H1 (cell line): Measurements from ENCODE around the gene ACY1. TPM values are rescaled to one million over a fixed set of nuclear protein-coding genes. Genes with fewer than 3 reads are reported as not detected.

Experiments used
- CTCF ChIA-PET: fragments of 300-600 bp; sonication (Branson Sonifier 250); formaldehyde crosslinking; loops from one replicate; lab custom pipeline; 2021; ENCODE audit not compliant: partially characterized antibody; lab: Charles Lee
- POLR2A ChIA-PET: fragments of 300-600 bp; sonication (Branson Sonifier 250); formaldehyde crosslinking; loops from one replicate; lab custom pipeline; 2021; ENCODE audit warnings: inconsistent platforms; ENCODE audit not compliant: partially characterized antibody; lab: Charles Lee
- DNase-seq, 2 experiments: peaks; one replicate each; pipeline versions ENCODE4 v3.0.0 to v3.0.0-alpha.2; 2010 to 2022; ENCODE audit warnings: low spot score in 2 of 2, low read depth in 1 of 2, mixed read lengths in 1 of 2
- FAIRE-seq: peaks from 2 replicates; lab custom pipeline; 2011; peaks lifted over from hg19 to GRCh38; lab: Jason Lieb, UNC
- H2AFZ ChIP-seq: 2 replicates; pipeline ENCODE4 v1.8.1; 2012; ENCODE audit warnings: low read length, inconsistent platforms
- H2AK5ac ChIP-seq: 2 replicates; pipeline ENCODE4 v1.6.1; 2013; ENCODE audit warnings: low read depth, low read length
- H2BK120ac ChIP-seq: replicated peaks from 2 replicates; pipeline ENCODE3; 2013; ENCODE audit warnings: low read depth, low read length, inconsistent platforms
- H2BK12ac ChIP-seq: 2 replicates; pipeline ENCODE4 v1.6.1; 2013; ENCODE audit warnings: low read depth, low read length
- H2BK15ac ChIP-seq: 2 replicates; pipeline ENCODE4 v1.6.1; 2013; ENCODE audit warnings: low read length
- H2BK20ac ChIP-seq: 2 replicates; pipeline ENCODE4 v1.6.1; 2013; ENCODE audit warnings: low read length
- H2BK5ac ChIP-seq: 2 replicates; pipeline ENCODE4 v1.6.1; 2013; ENCODE audit warnings: low read depth, low read length
- H3K14ac ChIP-seq: 2 replicates; pipeline ENCODE4 v1.6.1; 2013; ENCODE audit warnings: inconsistent platforms; ENCODE audit not compliant: insufficient read length
- H3K18ac ChIP-seq: 2 replicates; pipeline ENCODE4 v1.6.1; 2013; ENCODE audit warnings: low read length; ENCODE audit errors: extremely low read depth
- H3K23ac ChIP-seq: 2 replicates; pipeline ENCODE4 v1.6.1; 2013; ENCODE audit warnings: inconsistent platforms; ENCODE audit not compliant: insufficient read length
- H3K23me2 ChIP-seq: 2 replicates; pipeline ENCODE4 v1.6.1; 2013; ENCODE audit warnings: low read depth, low read length
- H3K27ac ChIP-seq: 2 replicates; pipeline ENCODE4 v1.6.1; 2011; ENCODE audit warnings: low read depth, low read length, inconsistent platforms
- H3K27me3 ChIP-seq, 4 experiments: replicated peaks in 1 of 4; 1 replicate in 1 of 4; 2 replicates in 3 of 4; pipeline versions ENCODE4 v1.6.1 to v1.8.1; 2011 to 2013; ENCODE audit warnings: low read length in 3 of 4, mild to moderate bottlenecking in 3 of 4, inconsistent platforms in 2 of 4, mixed read lengths in 2 of 4, moderate library complexity in 1 of 4; ENCODE audit not compliant: control insufficient read depth in 3 of 4, insufficient read depth in 3 of 4; ENCODE audit errors: extremely low read depth in 1 of 4
- H3K36me3 ChIP-seq, 4 experiments: 2 replicates each; pipeline versions ENCODE4 v1.6.1 to v1.8.1; 2011 to 2013; ENCODE audit warnings: mild to moderate bottlenecking in 4 of 4, low read length in 3 of 4, moderate library complexity in 2 of 4, control low read depth in 1 of 4, inconsistent platforms in 1 of 4; ENCODE audit not compliant: insufficient read depth in 4 of 4, control insufficient read depth in 2 of 4
- H3K4ac ChIP-seq: replicated peaks from 2 replicates; pipeline ENCODE3; 2013; ENCODE audit warnings: low read length, low read depth, mixed read lengths, inconsistent platforms; ENCODE audit not compliant: insufficient read length
- H3K4me1 ChIP-seq, 4 experiments: replicated peaks in 1 of 4; 1 replicate in 1 of 4; 2 replicates in 3 of 4; pipeline versions ENCODE4 v1.6.1 to v1.8.1; 2011 to 2013; ENCODE audit warnings: low read length in 3 of 4, inconsistent platforms in 2 of 4, mixed read lengths in 1 of 4; ENCODE audit not compliant: insufficient read depth in 4 of 4, control insufficient read depth in 3 of 4
- H3K4me2 ChIP-seq, 2 experiments: 2 replicates each; pipeline versions ENCODE4 v1.6.1 to v1.8.1; 2011 to 2013; ENCODE audit warnings: low read depth in 2 of 2, low read length in 2 of 2, control low read depth in 1 of 2, inconsistent platforms in 1 of 2, mild to moderate bottlenecking in 1 of 2; ENCODE audit not compliant: insufficient read depth in 1 of 2
- H3K4me3 ChIP-seq, 4 experiments: fragments of 200-600, 300-600 bp in 1 of 4; sonication (generic), shearing (Covaris generic), sonication (Bioruptor Twin) in 1 of 4; 2 replicates each; pipeline versions ENCODE4 v1.5.1 to v1.8.1; 2011 to 2016; ENCODE audit warnings: low read length in 4 of 4, low read depth in 3 of 4, control low read depth in 2 of 4, inconsistent platforms in 2 of 4, mild to moderate bottlenecking in 2 of 4, mixed read lengths in 1 of 4, moderate library complexity in 1 of 4; ENCODE audit not compliant: insufficient read depth in 2 of 4; ENCODE audit errors: extremely low read depth in 1 of 4
- H3K56ac ChIP-seq: replicated peaks from 2 replicates; pipeline ENCODE3; 2013; ENCODE audit warnings: low read depth, mild to moderate bottlenecking, mixed read lengths, low read length, inconsistent platforms; ENCODE audit not compliant: insufficient read length
- H3K79me1 ChIP-seq: 2 replicates; pipeline ENCODE4 v1.6.1; 2013; ENCODE audit warnings: low read depth, low read length, control low read depth
- H3K79me2 ChIP-seq, 2 experiments: 2 replicates each; pipeline versions ENCODE4 v1.6.1 to v1.8.1; 2012 to 2013; ENCODE audit warnings: low read length in 2 of 2, mild to moderate bottlenecking in 2 of 2, inconsistent platforms in 1 of 2; ENCODE audit not compliant: insufficient read depth in 2 of 2, control insufficient read depth in 1 of 2
- H3K9ac ChIP-seq, 4 experiments: replicated peaks in 1 of 4; 1 replicate in 1 of 4; 2 replicates in 3 of 4; pipeline versions ENCODE4 v1.6.1 to v1.8.1; 2011 to 2013; ENCODE audit warnings: low read depth in 3 of 4, low read length in 3 of 4, control low read depth in 2 of 4, mild to moderate bottlenecking in 2 of 4, moderate library complexity in 2 of 4, inconsistent platforms in 1 of 4; ENCODE audit errors: extremely low read depth in 1 of 4
- H3K9me3 ChIP-seq, 2 experiments: 2 replicates each; pipeline versions ENCODE4 v1.6.1 to v1.8.1; 2012 to 2013; ENCODE audit warnings: mild to moderate bottlenecking in 2 of 2, moderate library complexity in 2 of 2, control low read depth in 1 of 2, inconsistent platforms in 1 of 2, low read depth in 1 of 2, low read length in 1 of 2, mixed read lengths in 1 of 2; ENCODE audit not compliant: insufficient read depth in 2 of 2
- H4K20me1 ChIP-seq, 2 experiments: replicated peaks in 1 of 2; 2 replicates each; pipeline versions ENCODE3 to v1.8.1; 2011 to 2013; ENCODE audit warnings: inconsistent platforms in 2 of 2, low read length in 2 of 2, mild to moderate bottlenecking in 1 of 2; ENCODE audit not compliant: insufficient read depth in 2 of 2, control insufficient read depth in 1 of 2
- H4K5ac ChIP-seq: 2 replicates; pipeline ENCODE4 v1.6.1; 2013; ENCODE audit warnings: low read length, low read depth, mixed read lengths, inconsistent platforms; ENCODE audit not compliant: insufficient read length
- H4K8ac ChIP-seq: 2 replicates; pipeline ENCODE4 v1.8.0; 2013; ENCODE audit warnings: mild to moderate bottlenecking, moderate library complexity, low read length, inconsistent platforms; ENCODE audit not compliant: insufficient read depth; ENCODE audit errors: extremely low read depth
- H4K91ac ChIP-seq: replicated peaks from 2 replicates; pipeline ENCODE3; 2013; ENCODE audit warnings: low read length, mixed read lengths, inconsistent platforms; ENCODE audit not compliant: insufficient read length
- WGBS, 2 experiments: shearing (Covaris generic) in 1 of 2; methylation state at CpG; one replicate each; pipeline versions ENCODE4 v1.1.6 to v1.1.7; 2013 to 2015; ENCODE audit warnings: low lambda C conversion rate in 2 of 2, mixed read lengths in 2 of 2, inconsistent platforms in 1 of 2, low coverage in 1 of 2, missing lambda C conversion rate in 1 of 2; ENCODE audit not compliant: insufficient replicate concordance in 2 of 2, insufficient coverage in 1 of 2, insufficient read length in 1 of 2; ENCODE audit errors: extremely low coverage in 1 of 2, missing lambda C conversion rate in 1 of 2; 5-methylcytosine and 5-hydroxymethylcytosine counted together
- polyA plus RNA-seq, 7 experiments: library from polyadenylated mRNA; depleted of rRNA in 3 of 7; stranded (reverse) in 5 of 7; unstranded in 2 of 7; fragments of >200 nt in 5 of 7; fragments of 200-250 nt in 2 of 7; gene quantifications; 1 replicate in 5 of 7; 2 replicates in 1 of 7; 4 replicates in 1 of 7; pipeline versions ENCODE4 v1.2.1 to v1.2.3, GENCODE V29; 2011 to 2013; ENCODE audit warnings: missing spikeins in 2 of 7, mixed read lengths in 2 of 7
- total RNA-seq: library from RNA; stranded (reverse); fragmentation: NEBNext Ultra II Directional; extraction: Animal tissue kit (Norgen Biotek cat#: 25700); gene quantifications from 2 replicates; pipeline ENCODE4 v1.2.1, GENCODE V29; 2021
- TF ChIP-seq, protein P1 (sequence below): IDR thresholded peaks from 2 replicates; pipeline ENCODE4 v1.6.1; 2011; ENCODE audit warnings: low read length, improper control_type of control experiment

ACY1 gene
- total and polyA plus RNA-seq, 2 of the 8 experiments (the other 6 are each of a cell fraction or from before 2014, with no cell fraction given): 48.3 to 113 TPM

DNA sequence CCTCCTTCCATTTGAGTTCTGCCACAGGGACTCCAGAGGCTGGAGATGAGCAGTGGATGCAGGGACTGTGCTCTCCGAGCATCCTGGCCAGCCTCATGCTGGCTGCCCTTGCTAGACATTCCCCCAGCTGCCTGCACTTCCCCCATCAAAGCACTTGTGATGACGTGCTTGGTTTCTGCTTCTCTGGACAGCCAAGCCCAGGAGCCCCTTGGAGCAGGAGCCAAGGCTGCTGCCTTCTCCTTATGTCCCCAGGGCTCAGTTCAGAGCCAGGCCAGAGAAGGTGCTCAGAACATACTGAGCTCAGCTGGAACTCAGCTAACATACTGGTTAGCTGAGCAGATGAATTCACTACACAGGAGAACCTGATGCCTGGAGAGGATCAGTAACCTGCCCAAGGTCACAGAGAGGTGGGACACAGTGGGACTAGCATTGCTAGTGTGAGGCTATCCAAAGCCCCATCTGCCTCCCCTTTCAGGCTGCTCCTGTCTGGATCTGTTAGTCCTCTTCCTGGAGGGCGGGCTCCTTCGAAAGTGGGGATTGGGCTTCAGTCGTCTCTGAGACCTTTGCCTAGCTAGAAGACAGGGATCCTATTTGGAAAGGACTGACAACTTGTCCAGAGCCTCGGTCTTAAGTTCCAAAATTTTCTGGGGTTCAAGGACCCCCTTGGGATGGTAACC lies 20.3 kb upstream of the ACY1 start:
- CTCF ChIA-PET: interaction anchor here (0.7 to 10.5 kb wide), 10 partner anchors 8 to 376 kb away, joined by 3 to 66 read pairs (median 4); partner anchors contain the start of genes ABHD14A, ABHD14B, ACY1 and GPR62

More for the DNA sequence above, 20.3 kb upstream of the ACY1 start:
- peak overlapping the region; percentile 39; the same call in 1 of the 2 replicates for H2BK12ac ChIP-seq
- peak overlapping the region; percentile 68 for H3K18ac ChIP-seq
- TF ChIP-seq, protein P1, sequence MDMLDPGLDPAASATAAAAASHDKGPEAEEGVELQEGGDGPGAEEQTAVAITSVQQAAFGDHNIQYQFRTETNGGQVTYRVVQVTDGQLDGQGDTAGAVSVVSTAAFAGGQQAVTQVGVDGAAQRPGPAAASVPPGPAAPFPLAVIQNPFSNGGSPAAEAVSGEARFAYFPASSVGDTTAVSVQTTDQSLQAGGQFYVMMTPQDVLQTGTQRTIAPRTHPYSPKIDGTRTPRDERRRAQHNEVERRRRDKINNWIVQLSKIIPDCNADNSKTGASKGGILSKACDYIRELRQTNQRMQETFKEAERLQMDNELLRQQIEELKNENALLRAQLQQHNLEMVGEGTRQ: no peak
- H3K4me3 ChIP-seq: no peak overlapping the region
- H3K23ac ChIP-seq: no peak overlapping the region
- no peak overlapping the region for H3K9ac ChIP-seq
- DNase-seq (no peak), FAIRE-seq (no peak)
- no peak overlapping the region for H4K8ac ChIP-seq
- POLR2A ChIA-PET: interaction anchor here (0.6 to 29.3 kb wide), 5 partner anchors 13 to 116 kb away, joined by 3 to 923 read pairs (median 13); partner anchors contain the start of genes ABHD14A, ABHD14B, ACY1 and GPR62
- H2BK120ac ChIP-seq: no peak overlapping the region
- H3K27ac ChIP-seq: no peak overlapping the region
- H3K14ac ChIP-seq: no peak overlapping the region
- no peak overlapping the region for H2BK20ac ChIP-seq
- no peaks in the 10 kb centered on the region for H3K9me3 ChIP-seq
- peaks cover 0 to 10% of the 10 kb centered on the region in 2 experiments for H4K20me1 ChIP-seq
- peak overlapping the region; percentile 65; the same call in 1 of the 2 replicates for H2AK5ac ChIP-seq
- H3K79me1 ChIP-seq: no peaks in the 10 kb centered on the region
- H2AFZ ChIP-seq: no peak overlapping the region
- no peaks in the 10 kb centered on the region for H3K79me2 ChIP-seq
- peaks cover 7% of the 10 kb centered on the region; the same call in 1 of the 2 replicates for H3K23me2 ChIP-seq
- no peaks in the 10 kb centered on the region for H3K36me3 ChIP-seq
- 0 out of 2 replicates have a peak overlapping the region, but pooled peaks have one; percentile 19 for H2BK15ac ChIP-seq
- no peak overlapping the region for H4K5ac ChIP-seq
- no peak overlapping the region for H3K56ac ChIP-seq
- H3K27me3 ChIP-seq: peaks cover 0 to 13% (median 2%) of the 10 kb centered on the region in 4 experiments; a peak in 5 of 7 replicates
- H3K4me2 ChIP-seq: no peak overlapping the region
- no peak overlapping the region for H2BK5ac ChIP-seq
- 84% methylated on average over 6 of the region's 6 CpGs; no CpG with 5 or more reads in 1 of the 2 experiments for WGBS, 2 experiments
- H4K91ac ChIP-seq: no peak overlapping the region
- H3K4me1 ChIP-seq: peaks cover 4 to 27% (median 20%) of the 10 kb centered on the region in 4 experiments
- H3K4ac ChIP-seq: no peak overlapping the region
